Progenitor cell of endocrine pancreas (in vitro differentiated cells): ENCODE results near the gene RAB11FIP4. TPM values are rescaled to one million over a fixed set of nuclear protein-coding genes. Genes with fewer than 3 reads are reported as not detected.

ENCODE experiments used
- DNase-seq: peaks from one replicate; pipeline ENCODE4 v3.0.0; 2021; ENCODE audit warnings: low spot score; ENCODE audit not compliant: unreplicated experiment
- H3K27ac Mint-ChIP-seq: 2 replicates; pipeline ENCODE4 v1.8.0; 2021; ENCODE audit warnings: mild to moderate bottlenecking, moderate library complexity, mixed read lengths
- H3K27me3 Mint-ChIP-seq: 2 replicates; pipeline ENCODE4 v1.8.0; 2021; ENCODE audit warnings: mixed read lengths
- H3K36me3 Mint-ChIP-seq: 2 replicates; pipeline ENCODE4 v1.8.0; 2022; ENCODE audit warnings: mixed read lengths; ENCODE audit not compliant: insufficient read depth
- H3K4me1 Mint-ChIP-seq: 2 replicates; pipeline ENCODE4 v1.8.0; 2021; ENCODE audit warnings: low read depth, mixed read lengths
- H3K4me3 Mint-ChIP-seq: 2 replicates; pipeline ENCODE4 v1.8.0; 2021; ENCODE audit warnings: low read depth, mild to moderate bottlenecking, moderate library complexity, mixed read lengths
- H3K9me3 Mint-ChIP-seq: 2 replicates; pipeline ENCODE4 v1.8.0; 2021; ENCODE audit warnings: low read depth, mixed read lengths
- total RNA-seq: library from RNA; stranded (reverse); gene quantifications from 2 replicates; pipeline ENCODE4 v1.2.1, GENCODE V29; 2021
- TF ChIP-seq, protein P1 (sequence below): fragments of 200-600 bp; sonication (generic); IDR thresholded peaks from one replicate; pipeline ENCODE4 v1.5.0; 2021; ENCODE audit warnings: antibody characterized with exemption, mild to moderate bottlenecking; ENCODE audit not compliant: unreplicated experiment

RAB11FIP4 gene
- total RNA-seq, 1 donor from 2014 or later, result 65.5 TPM

DNA sequence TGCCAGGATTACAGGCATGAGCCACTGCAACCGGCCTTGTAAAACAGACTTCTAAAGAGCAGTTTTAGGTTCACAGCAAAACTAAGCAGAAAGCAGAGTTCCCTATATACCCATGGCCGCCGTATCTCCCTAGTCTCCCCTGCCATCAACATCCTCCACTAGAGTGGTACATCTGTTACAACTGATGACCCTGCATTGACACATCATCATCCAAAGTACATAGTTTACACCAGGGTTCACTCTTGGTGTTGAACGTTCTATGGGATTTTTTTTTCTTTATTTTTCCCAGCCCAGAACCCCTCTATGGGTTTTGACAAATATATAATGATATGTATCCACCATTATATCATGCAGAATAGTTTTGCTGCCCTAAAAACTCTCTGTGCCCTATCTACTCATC, 155.2 kb downstream of the RAB11FIP4 start:
- H3K27me3 Mint-ChIP-seq, result no peaks in the 10 kb centered on the region
- no peak for DNase-seq
- TF ChIP-seq, protein P1, sequence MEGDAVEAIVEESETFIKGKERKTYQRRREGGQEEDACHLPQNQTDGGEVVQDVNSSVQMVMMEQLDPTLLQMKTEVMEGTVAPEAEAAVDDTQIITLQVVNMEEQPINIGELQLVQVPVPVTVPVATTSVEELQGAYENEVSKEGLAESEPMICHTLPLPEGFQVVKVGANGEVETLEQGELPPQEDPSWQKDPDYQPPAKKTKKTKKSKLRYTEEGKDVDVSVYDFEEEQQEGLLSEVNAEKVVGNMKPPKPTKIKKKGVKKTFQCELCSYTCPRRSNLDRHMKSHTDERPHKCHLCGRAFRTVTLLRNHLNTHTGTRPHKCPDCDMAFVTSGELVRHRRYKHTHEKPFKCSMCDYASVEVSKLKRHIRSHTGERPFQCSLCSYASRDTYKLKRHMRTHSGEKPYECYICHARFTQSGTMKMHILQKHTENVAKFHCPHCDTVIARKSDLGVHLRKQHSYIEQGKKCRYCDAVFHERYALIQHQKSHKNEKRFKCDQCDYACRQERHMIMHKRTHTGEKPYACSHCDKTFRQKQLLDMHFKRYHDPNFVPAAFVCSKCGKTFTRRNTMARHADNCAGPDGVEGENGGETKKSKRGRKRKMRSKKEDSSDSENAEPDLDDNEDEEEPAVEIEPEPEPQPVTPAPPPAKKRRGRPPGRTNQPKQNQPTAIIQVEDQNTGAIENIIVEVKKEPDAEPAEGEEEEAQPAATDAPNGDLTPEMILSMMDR, result no peak
- no peaks in the 10 kb centered on the region for H3K36me3 Mint-ChIP-seq
- no peak overlapping the region for H3K27ac Mint-ChIP-seq
- H3K9me3 Mint-ChIP-seq, result no peaks in the 10 kb centered on the region
- peaks cover 3% of the 10 kb centered on the region for H3K4me1 Mint-ChIP-seq
- no peak overlapping the region for H3K4me3 Mint-ChIP-seq

DNA sequence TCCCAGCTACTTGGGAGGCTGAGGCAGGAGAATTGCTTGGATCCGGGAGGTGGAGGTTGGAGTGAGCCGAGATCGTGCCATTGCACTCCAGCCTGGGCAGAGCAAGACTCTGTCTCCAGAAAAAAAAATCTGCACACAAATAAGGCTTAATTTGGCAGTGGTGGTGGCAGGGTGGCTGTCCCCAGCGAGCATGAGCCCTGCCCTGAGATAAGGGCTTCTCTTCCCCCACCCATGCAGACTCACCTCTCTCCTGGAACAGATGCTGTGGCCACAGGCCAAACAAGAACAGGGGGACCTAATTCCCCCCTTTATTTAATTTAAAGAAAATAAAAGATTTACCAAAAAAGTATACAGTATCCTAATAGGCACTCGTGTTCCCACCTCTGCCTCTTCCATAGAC, 157.2 kb downstream of the RAB11FIP4 start:
- no peaks in the 10 kb centered on the region for H3K9me3 Mint-ChIP-seq
- peaks cover 10% of the 10 kb centered on the region for H3K27me3 Mint-ChIP-seq
- TF ChIP-seq, protein P1, result no peak
- peak overlapping the region; percentile 67 for H3K27ac Mint-ChIP-seq
- peaks cover 3% of the 10 kb centered on the region for H3K4me1 Mint-ChIP-seq
- DNase-seq, result no peak
- H3K36me3 Mint-ChIP-seq, result no peaks in the 10 kb centered on the region
- H3K4me3 Mint-ChIP-seq, result peak overlapping the region; percentile 79

DNA sequence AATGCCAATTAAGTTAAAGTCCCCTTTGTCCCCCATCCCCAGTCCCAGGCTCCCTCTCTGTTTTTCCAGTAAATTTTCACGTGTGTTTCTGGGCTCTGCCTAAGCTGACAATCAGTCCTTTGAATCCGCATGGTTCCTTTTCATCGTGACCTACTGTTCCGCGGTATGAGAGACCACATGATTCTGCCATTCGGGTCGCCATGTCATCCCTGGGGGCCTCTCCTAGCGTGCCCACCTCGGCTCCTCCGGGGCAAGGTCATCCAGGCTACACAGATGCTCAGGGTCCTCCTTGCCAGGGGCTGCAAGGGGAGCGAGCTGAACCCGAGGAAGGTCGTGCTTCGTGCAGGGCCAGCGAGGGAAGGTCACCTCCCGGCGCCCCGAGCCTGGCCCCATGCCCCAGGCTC, 157.6 kb downstream of the RAB11FIP4 start:
- Mint-ChIP-seq H3K9me3 (no peaks in the 10 kb centered on the region), H3K4me1 (peaks cover 3% of the 10 kb centered on the region), H3K36me3 (no peaks in the 10 kb centered on the region), H3K4me3 (peak overlapping the region; percentile 79), H3K27me3 (peaks cover 13% of the 10 kb centered on the region), H3K27ac (peak overlapping the region; percentile 67)
- TF ChIP-seq, protein P1, result no peak
- DNase-seq, result no peak

DNA sequence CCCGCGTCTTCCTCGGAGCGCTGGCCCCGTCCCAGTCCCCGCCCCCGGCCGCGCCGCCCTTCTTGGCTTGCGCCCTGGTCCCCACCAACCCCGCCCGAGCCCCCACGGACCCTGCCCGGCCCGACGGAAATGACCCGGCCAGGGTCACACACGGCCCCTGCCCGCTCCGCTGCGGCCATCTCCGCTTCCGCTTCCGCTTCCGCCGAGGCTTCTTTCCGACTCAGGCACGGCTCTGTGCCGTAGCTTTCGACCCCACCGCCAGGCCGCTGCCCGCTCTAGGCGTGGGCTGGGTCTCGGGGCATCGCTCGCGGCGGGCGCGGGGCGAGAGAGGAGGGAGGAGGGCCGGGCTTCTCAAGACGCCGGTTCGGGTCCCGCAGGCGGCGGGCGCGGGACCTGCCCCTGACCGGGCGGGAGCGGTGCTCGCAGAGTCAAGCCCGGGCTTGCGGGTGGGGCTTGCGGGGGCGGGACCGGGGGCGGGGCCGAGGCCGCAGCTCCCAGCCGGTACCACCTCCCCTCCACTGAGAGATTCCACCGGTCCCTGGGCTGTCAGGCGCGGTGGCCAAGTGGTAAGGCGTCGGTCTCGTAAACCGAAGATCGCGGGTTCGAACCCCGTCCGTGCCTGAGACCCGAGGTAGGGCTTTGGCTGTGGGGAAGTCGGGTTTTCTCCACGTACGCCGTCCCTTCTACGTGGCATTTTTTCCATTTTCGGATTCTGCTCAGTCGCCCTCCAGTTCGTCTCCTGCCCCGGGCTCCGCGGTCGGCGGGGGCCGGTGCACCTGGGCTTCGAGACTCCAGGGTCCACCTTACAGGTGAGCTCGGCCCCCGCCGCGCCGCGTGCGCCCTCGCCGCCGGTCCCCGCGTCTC, 158.3 kb downstream of the RAB11FIP4 start:
- Mint-ChIP-seq H3K4me3 (peak overlapping the region; percentile 79), H3K36me3 (no peaks in the 10 kb centered on the region), H3K4me1 (peaks cover 3% of the 10 kb centered on the region), H3K27me3 (peaks cover 19% of the 10 kb centered on the region), H3K27ac (peak overlapping the region; percentile 95), H3K9me3 (no peaks in the 10 kb centered on the region)
- DNase-seq, result peak; percentile 90
- TF ChIP-seq, protein P1, result no peak

DNA sequence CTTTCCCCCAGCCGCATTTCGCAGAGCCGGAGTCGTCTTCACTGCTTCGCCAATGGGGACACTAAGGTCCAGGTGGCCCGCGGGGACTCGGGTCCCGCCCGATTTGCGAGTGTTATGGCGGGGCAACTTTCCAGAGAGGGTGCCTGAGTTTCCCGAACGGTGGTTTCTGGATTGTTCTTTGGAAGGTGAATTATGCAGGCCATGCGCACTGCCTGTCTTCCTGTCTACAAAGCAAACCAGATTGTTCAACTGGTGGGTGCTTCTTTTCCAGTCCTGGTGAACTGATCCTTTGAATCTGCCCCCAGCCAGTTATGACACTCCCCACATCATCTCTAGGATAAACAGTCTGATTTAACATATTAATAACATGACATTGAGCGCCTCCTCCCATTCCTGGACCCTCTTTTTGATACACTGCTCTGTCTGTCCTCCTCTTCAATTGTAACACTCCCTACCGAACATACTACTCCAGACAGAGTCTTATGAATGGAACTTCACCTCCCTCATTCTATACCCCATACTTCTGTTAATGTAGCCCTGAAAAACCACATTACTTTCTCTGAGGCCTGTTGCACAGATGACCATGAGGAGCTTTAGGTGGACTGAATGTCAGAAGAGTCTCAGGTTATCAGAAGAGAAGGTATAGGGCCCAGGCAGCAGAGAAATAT, 159.0 kb downstream of the RAB11FIP4 start:
- H3K27ac Mint-ChIP-seq, result peak overlapping the region; percentile 95
- TF ChIP-seq, protein P1, result no peak

More for the DNA sequence above, 159.0 kb downstream of the RAB11FIP4 start:
- H3K4me3 Mint-ChIP-seq, result peak overlapping the region; percentile 79
- peaks cover 23% of the 10 kb centered on the region for H3K27me3 Mint-ChIP-seq
- DNase-seq, result no peak
- no peaks in the 10 kb centered on the region for H3K9me3 Mint-ChIP-seq
- H3K36me3 Mint-ChIP-seq, result no peaks in the 10 kb centered on the region
- H3K4me1 Mint-ChIP-seq, result peaks cover 3% of the 10 kb centered on the region
